Neutrophil (primary cell): ENCODE measurements around the gene SPATA45.
"Not testable (repeated sequence)": the region's sequence is repeated elsewhere in the genome, so short reads cannot be mapped to it uniquely, and the experiment has no call there.

Experiments
- H3K27ac ChIP-seq: fragments of 200-600 bp; sonication (generic); 2 replicates; pipeline ENCODE4 v1.5.1; 2016; ENCODE audit warnings: mild to moderate bottlenecking, moderate library complexity
- H3K27me3 ChIP-seq: fragments of 200-600 bp; sonication (generic); 2 replicates; pipeline ENCODE4 v1.6.0; 2016; ENCODE audit warnings: mild to moderate bottlenecking
- H3K36me3 ChIP-seq: fragments of 200-600 bp; sonication (generic); 2 replicates; pipeline ENCODE4 v1.5.1; 2017
- H3K4me1 ChIP-seq, 2 experiments: fragments of 200-600 bp in 1 of 2; sonication (generic) in 1 of 2; 1 replicate in 1 of 2; 2 replicates in 1 of 2; pipeline versions ENCODE4 v1.5.1 to v1.6.1; 2013 to 2016; ENCODE audit warnings: low read depth in 1 of 2, low read length in 1 of 2, mild to moderate bottlenecking in 1 of 2, moderate library complexity in 1 of 2; ENCODE audit not compliant: control insufficient read depth in 1 of 2, insufficient read depth in 1 of 2
- H3K4me3 ChIP-seq, 2 experiments: fragments of 200-600 bp in 1 of 2; sonication (generic) in 1 of 2; 1 replicate in 1 of 2; 2 replicates in 1 of 2; pipeline ENCODE4 v1.5.1; 2013 to 2016; ENCODE audit warnings: low read depth in 1 of 2, low read length in 1 of 2, mild to moderate bottlenecking in 1 of 2, moderate library complexity in 1 of 2
- H3K9me3 ChIP-seq: fragments of 200-600 bp; sonication (generic); 2 replicates; pipeline ENCODE4 v1.5.1; 2016
- CTCF ChIP-seq: fragments of 200-600 bp; sonication (generic); IDR thresholded peaks from 2 replicates; pipeline ENCODE4 v1.5.1; 2016; ENCODE audit warnings: antibody characterized with exemption

SPATA45 gene

DNA sequence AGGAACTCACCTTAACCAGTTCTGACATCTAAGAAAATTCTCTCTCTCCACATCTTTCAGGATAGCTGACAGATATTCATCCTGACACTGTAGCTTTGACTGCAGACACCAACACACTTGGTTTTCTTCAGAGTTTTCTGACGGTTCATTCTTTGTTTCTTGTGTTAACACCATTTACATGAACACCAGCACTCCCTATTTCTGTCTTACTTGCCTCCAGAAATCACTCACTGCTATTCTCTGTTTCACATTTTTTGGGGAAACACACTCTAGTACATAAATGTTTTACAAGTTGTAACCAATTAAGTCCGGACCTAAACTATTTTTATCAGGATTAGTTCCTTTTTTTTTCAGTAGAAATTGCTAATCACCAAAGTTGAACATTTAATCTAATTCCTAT, 26.1 kb upstream of the SPATA45 start:
- H3K27ac ChIP-seq, result peak overlapping the region; percentile 23
- no peaks in the 10 kb centered on the region for H3K9me3 ChIP-seq
- H3K36me3 ChIP-seq, result peaks cover 55% of the 10 kb centered on the region
- H3K4me1 ChIP-seq, result no peaks in the 10 kb centered on the region
- H3K4me3 ChIP-seq, result no peak overlapping the region
- TF ChIP-seq CTCF, result no peak
- H3K27me3 ChIP-seq, result no peaks in the 10 kb centered on the region

- H3K4me3 ChIP-seq, result no peak overlapping the region
- no peak for TF ChIP-seq CTCF
- H3K27me3 ChIP-seq, result no peaks in the 10 kb centered on the region
- no peak overlapping the region for H3K27ac ChIP-seq
- peaks cover 53% of the 10 kb centered on the region for H3K36me3 ChIP-seq
- H3K9me3 ChIP-seq, result no peaks in the 10 kb centered on the region
- H3K4me1 ChIP-seq, result no peaks in the 10 kb centered on the region
Measured at GRCh38 chr1:212871976-212872375, 24.5 kb upstream of the SPATA45 start.

GRCh38 chr1:212867192-212867591, 19.7 kb upstream of the SPATA45 start:
- Histone ChIP-seq H3K27ac (no peak overlapping the region), H3K9me3 (no peaks in the 10 kb centered on the region), H3K4me1 (peaks cover 5 to 12% of the 10 kb centered on the region in 2 experiments), H3K27me3 (no peaks in the 10 kb centered on the region), H3K4me3 (no peak overlapping the region), H3K36me3 (peaks cover 19% of the 10 kb centered on the region)
- no peak for TF ChIP-seq CTCF

- peak overlapping the region; percentile 8 for H3K27ac ChIP-seq
- no peak overlapping the region for H3K4me3 ChIP-seq
- H3K4me1 ChIP-seq, result peaks cover 34 to 42% of the 10 kb centered on the region in 2 experiments
- no peaks in the 10 kb centered on the region for H3K27me3 ChIP-seq
- TF ChIP-seq CTCF, result no peak
- H3K9me3 ChIP-seq, result no peaks in the 10 kb centered on the region
- H3K36me3 ChIP-seq, result peaks cover 13% of the 10 kb centered on the region
Measured at GRCh38 chr1:212864201-212864600, 16.8 kb upstream of the SPATA45 start.

- not testable (repeated sequence) for H3K27ac ChIP-seq, H3K4me3 ChIP-seq, H3K9me3 ChIP-seq, H3K27me3 ChIP-seq
- Histone ChIP-seq H3K4me1 (peaks cover 40 to 50% of the 10 kb centered on the region in 2 experiments), H3K36me3 (peaks cover 13% of the 10 kb centered on the region)
Measured at GRCh38 chr1:212863345-212863744, 15.9 kb upstream of the SPATA45 start.

DNA sequence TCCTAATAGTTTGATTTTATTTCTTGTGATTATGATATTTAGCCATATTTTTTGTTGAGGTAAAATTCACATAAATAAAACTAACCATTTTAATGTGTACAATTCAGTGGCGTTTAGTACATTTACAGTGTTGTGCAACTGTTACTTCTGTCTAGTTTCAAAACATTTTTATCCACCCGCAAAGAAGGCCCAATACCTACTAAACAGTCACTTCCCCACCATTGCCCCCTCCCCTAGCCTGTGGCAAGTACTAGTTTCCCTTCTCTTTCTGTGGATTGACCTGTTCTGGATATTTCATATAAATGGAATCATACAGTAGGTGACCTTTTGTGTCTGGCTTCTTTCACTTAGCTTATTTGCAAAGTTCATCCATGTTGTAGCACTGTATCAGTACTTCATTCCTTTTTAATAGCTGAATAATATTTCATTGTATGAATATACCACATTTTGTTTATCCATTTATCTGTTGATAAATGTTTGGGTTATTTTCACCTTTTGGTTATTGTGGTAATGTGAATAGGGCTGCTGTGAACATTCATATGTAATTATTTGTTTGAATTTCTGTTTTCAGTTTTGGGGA, 14.8 kb upstream of the SPATA45 start:
- Histone ChIP-seq H3K4me1 (peaks cover 45 to 61% of the 10 kb centered on the region in 2 experiments), H3K27ac (peak overlapping the region; percentile 80), H3K4me3 (peak overlapping the region in 1 of 2 experiments; percentile 18), H3K27me3 (no peaks in the 10 kb centered on the region), H3K36me3 (peaks cover 10% of the 10 kb centered on the region), H3K9me3 (no peaks in the 10 kb centered on the region)
- TF ChIP-seq CTCF, result no peak
